ENCODE data around the gene GRIK5.

The GRIK5 gene

GRCh38 chr19:42079886-42080763 is 10.1 kb upstream of the GRIK5 start:
- TF ChIP-seq ZNF596 (tag by site-specific recombination; IDR thresholded peaks at IDR 0.05) = no peak
- TF ChIP-seq ZNF629 (tag by site-specific recombination; IDR thresholded peaks at IDR 0.05) = no peak
- no peak for TF ChIP-seq ZNF24 (tag by site-specific recombination; IDR thresholded peaks at IDR 0.05)
- no peak for TF ChIP-seq HIC1 (tag by site-specific recombination; IDR thresholded peaks at IDR 0.05)
- H3K4me1 ChIP-seq (ENCODE audit: control insufficient read depth, insufficient read depth, low read length) = peaks cover 11% of the 10 kb centered on the region
- ChIA-PET POLR2A (no interaction called here), CTCF (interaction anchor here (0.6 kb wide), 1 partner anchor 105 kb away, joined by 3 read pairs; no protein-coding TSS in a partner anchor)
- H3K9me3 ChIP-seq (ENCODE audit: control insufficient read depth, insufficient read depth, low read depth, low read length) = no peaks in the 10 kb centered on the region
- H3K27ac ChIP-seq (ENCODE audit: extremely low read depth, low read depth, low read length) = no peak overlapping the region
- no peak overlapping the region for H3K4me3 ChIP-seq (ENCODE audit: low read depth, low read length)
- peaks cover 45 to 49% of the 10 kb centered on the region in 2 experiments for H3K36me3 ChIP-seq (ENCODE audit: control insufficient read depth in 2 of 2, insufficient read depth in 1 of 2, low read length in 2 of 2)

DNA sequence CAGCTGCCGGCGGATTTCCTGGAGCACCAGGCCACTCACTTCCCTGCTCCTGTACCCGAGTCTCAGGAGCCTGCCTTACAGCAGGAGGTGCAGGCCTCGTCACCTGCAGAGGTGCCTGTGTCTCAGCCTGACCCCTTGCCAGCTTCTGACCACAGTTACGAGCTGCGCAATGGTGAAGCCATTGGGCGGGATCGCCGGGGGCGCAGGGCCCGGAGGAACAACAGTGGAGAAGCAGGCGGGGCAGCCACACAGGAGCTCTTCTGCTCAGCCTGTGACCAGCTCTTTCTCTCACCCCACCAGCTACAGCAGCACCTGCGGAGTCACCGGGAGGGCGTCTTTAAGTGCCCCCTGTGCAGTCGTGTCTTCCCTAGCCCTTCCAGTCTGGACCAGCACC is 9.3 kb upstream of the GRIK5 start:
- peaks cover 11% of the 10 kb centered on the region for H3K4me1 ChIP-seq (ENCODE audit: control insufficient read depth, insufficient read depth, low read length)
- H3K36me3 ChIP-seq (ENCODE audit: control insufficient read depth in 2 of 2, insufficient read depth in 1 of 2, low read length in 2 of 2) = peaks cover 45 to 48% of the 10 kb centered on the region in 2 experiments
- ChIA-PET CTCF (interaction anchor here (0.9 to 1.4 kb wide), 5 partner anchors 13 to 354 kb away, joined by 3 to 6 read pairs (median 4); no protein-coding TSS in a partner anchor), POLR2A (no interaction called here)
- TF ChIP-seq SCRT2 (tag by site-specific recombination; IDR thresholded peaks at IDR 0.05) = 0 out of 2 replicates have a peak, but pooled peaks have one; percentile 27
- no peak for TF ChIP-seq ZNF10 (tag by site-specific recombination; IDR thresholded peaks at IDR 0.05)
- TF ChIP-seq ZNF530 (tag by site-specific recombination; IDR thresholded peaks at IDR 0.05; ENCODE audit: low read depth) = no peak
- TF ChIP-seq GLIS2 (tag by site-specific recombination; IDR thresholded peaks at IDR 0.05) = peak; percentile 12; the same call in 1 of the 2 replicates
- TF ChIP-seq SCRT1 (tag by site-specific recombination; IDR thresholded peaks at IDR 0.05; ENCODE audit: borderline replicate concordance) = 0 out of 2 replicates have a peak, but pooled peaks have one; percentile 14
- no peak overlapping the region for H3K4me3 ChIP-seq (ENCODE audit: low read depth, low read length)
- H3K27ac ChIP-seq (ENCODE audit: extremely low read depth, low read depth, low read length) = no peak overlapping the region
- H3K9me3 ChIP-seq (ENCODE audit: control insufficient read depth, insufficient read depth, low read depth, low read length) = no peaks in the 10 kb centered on the region

- H3K27ac ChIP-seq (ENCODE audit: extremely low read depth, low read depth, low read length) = no peak overlapping the region; the same call in 1 of the 2 replicates
- no peak overlapping the region for H3K4me3 ChIP-seq (ENCODE audit: low read depth, low read length)
- H3K4me1 ChIP-seq (ENCODE audit: control insufficient read depth, insufficient read depth, low read length) = peaks cover 11% of the 10 kb centered on the region
- H3K9me3 ChIP-seq (ENCODE audit: control insufficient read depth, insufficient read depth, low read depth, low read length) = no peaks in the 10 kb centered on the region
- CTCF ChIA-PET = interaction anchor here (0.6 to 1.4 kb wide), 8 partner anchors 13 to 354 kb away, joined by 3 to 6 read pairs (median 4); no protein-coding TSS in a partner anchor
- H3K36me3 ChIP-seq (ENCODE audit: control insufficient read depth in 2 of 2, insufficient read depth in 1 of 2, low read length in 2 of 2) = peaks cover 44 to 45% of the 10 kb centered on the region in 2 experiments
- POLR2A ChIA-PET = no interaction called here
- TF ChIP-seq ZNF354C (tag by site-specific recombination; IDR thresholded peaks at IDR 0.05; ENCODE audit: borderline replicate concordance, low read depth) = no peak
- TF ChIP-seq, protein P1, sequence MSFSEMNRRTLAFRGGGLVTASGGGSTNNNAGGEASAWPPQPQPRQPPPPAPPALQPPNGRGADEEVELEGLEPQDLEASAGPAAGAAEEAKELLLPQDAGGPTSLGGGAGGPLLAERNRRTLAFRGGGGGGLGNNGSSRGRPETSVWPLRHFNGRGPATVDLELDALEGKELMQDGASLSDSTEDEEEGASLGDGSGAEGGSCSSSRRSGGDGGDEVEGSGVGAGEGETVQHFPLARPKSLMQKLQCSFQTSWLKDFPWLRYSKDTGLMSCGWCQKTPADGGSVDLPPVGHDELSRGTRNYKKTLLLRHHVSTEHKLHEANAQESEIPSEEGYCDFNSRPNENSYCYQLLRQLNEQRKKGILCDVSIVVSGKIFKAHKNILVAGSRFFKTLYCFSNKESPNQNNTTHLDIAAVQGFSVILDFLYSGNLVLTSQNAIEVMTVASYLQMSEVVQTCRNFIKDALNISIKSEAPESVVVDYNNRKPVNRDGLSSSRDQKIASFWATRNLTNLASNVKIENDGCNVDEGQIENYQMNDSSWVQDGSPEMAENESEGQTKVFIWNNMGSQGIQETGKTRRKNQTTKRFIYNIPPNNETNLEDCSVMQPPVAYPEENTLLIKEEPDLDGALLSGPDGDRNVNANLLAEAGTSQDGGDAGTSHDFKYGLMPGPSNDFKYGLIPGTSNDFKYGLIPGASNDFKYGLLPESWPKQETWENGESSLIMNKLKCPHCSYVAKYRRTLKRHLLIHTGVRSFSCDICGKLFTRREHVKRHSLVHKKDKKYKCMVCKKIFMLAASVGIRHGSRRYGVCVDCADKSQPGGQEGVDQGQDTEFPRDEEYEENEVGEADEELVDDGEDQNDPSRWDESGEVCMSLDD (tag by site-specific recombination; IDR thresholded peaks at IDR 0.05) = no peak
- no peak for TF ChIP-seq ZNF629 (tag by site-specific recombination; IDR thresholded peaks at IDR 0.05)
- no peak for TF ChIP-seq GLIS1 (tag by site-specific recombination; IDR thresholded peaks at IDR 0.05)
- no peak for TF ChIP-seq ZNF335 (tag by site-specific recombination; conservative IDR thresholded peaks at IDR 0.05)
- no peak for TF ChIP-seq ZNF658 (tag by site-specific recombination; IDR thresholded peaks at IDR 0.05)
- no peak for TF ChIP-seq ZSCAN18 (tag by site-specific recombination; IDR thresholded peaks at IDR 0.05)
- TF ChIP-seq, protein P2, sequence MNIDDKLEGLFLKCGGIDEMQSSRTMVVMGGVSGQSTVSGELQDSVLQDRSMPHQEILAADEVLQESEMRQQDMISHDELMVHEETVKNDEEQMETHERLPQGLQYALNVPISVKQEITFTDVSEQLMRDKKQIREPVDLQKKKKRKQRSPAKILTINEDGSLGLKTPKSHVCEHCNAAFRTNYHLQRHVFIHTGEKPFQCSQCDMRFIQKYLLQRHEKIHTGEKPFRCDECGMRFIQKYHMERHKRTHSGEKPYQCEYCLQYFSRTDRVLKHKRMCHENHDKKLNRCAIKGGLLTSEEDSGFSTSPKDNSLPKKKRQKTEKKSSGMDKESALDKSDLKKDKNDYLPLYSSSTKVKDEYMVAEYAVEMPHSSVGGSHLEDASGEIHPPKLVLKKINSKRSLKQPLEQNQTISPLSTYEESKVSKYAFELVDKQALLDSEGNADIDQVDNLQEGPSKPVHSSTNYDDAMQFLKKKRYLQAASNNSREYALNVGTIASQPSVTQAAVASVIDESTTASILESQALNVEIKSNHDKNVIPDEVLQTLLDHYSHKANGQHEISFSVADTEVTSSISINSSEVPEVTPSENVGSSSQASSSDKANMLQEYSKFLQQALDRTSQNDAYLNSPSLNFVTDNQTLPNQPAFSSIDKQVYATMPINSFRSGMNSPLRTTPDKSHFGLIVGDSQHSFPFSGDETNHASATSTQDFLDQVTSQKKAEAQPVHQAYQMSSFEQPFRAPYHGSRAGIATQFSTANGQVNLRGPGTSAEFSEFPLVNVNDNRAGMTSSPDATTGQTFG (tag by site-specific recombination; IDR thresholded peaks at IDR 0.05; ENCODE audit: borderline replicate concordance) = no peak
- TF ChIP-seq ZNF837 (tag by site-specific recombination; IDR thresholded peaks at IDR 0.05) = no peak
- TF ChIP-seq ZEB2 (tag by site-specific recombination; IDR thresholded peaks at IDR 0.05) = no peak
These were observed 8.7 kb upstream of the GRIK5 start for GRCh38 chr19:42078538-42079275.
